Neural progenitor cell (in vitro differentiated cells): ENCODE measurements around the gene RAD51B. TPM values are rescaled to one million over a fixed set of nuclear protein-coding genes. Genes with fewer than 3 reads are reported as not detected.

Experiments used
- DNase-seq: peaks from one replicate; pipeline ENCODE4 v3.0.0-alpha.2; 2016; ENCODE audit warnings: low spot score
- H2AFZ ChIP-seq: fragments of 200-600 bp; sonication (generic); replicated peaks from 2 replicates; pipeline ENCODE4 v1.6.1; 2016; ENCODE audit warnings: antibody characterized with exemption
- H3F3A ChIP-seq: fragments of 200-600 bp; sonication (generic); 2 replicates; pipeline ENCODE4 v1.6.1; 2016; ENCODE audit warnings: antibody characterized with exemption, low read depth
- H3K27ac ChIP-seq: fragments of 200-600 bp; sonication (generic); 2 replicates; pipeline ENCODE4 v1.5.1; 2016; ENCODE audit warnings: mild to moderate bottlenecking
- H3K27me3 ChIP-seq: fragments of 200-600 bp; sonication (generic); 2 replicates; pipeline ENCODE4 v1.6.1; 2016; ENCODE audit warnings: mild to moderate bottlenecking, moderate library complexity
- H3K36me3 ChIP-seq: fragments of 200-600 bp; sonication (generic); 2 replicates; pipeline ENCODE4 v1.5.1; 2016
- H3K4me1 ChIP-seq: fragments of 200-600 bp; sonication (generic); 2 replicates; pipeline ENCODE4 v1.6.1; 2016; ENCODE audit warnings: mixed run types
- H3K4me2 ChIP-seq: fragments of 200-600 bp; sonication (generic); 2 replicates; pipeline ENCODE4 v1.6.1; 2016
- H3K4me3 ChIP-seq: fragments of 200-600 bp; sonication (generic); 2 replicates; pipeline ENCODE4 v1.5.1; 2016
- H3K79me2 ChIP-seq: fragments of 200-600 bp; sonication (generic); 2 replicates; pipeline ENCODE4 v1.6.1; 2016; ENCODE audit warnings: low read depth
- H3K9ac ChIP-seq: fragments of 200-600 bp; sonication (generic); 2 replicates; pipeline ENCODE4 v1.6.1; 2016
- H3K9me3 ChIP-seq: fragments of 200-600 bp; sonication (generic); 2 replicates; pipeline ENCODE4 v1.5.1; 2016; ENCODE audit warnings: low read depth
- H4K20me1 ChIP-seq: fragments of 200-600 bp; sonication (generic); 2 replicates; pipeline ENCODE4 v1.6.1; 2016; ENCODE audit warnings: low read depth
- H3K27ac Mint-ChIP-seq: 3 replicates; pipeline ENCODE4 v1.8.0; 2021; ENCODE audit warnings: mixed read lengths
- H3K27me3 Mint-ChIP-seq: 2 replicates; pipeline ENCODE4 v1.8.0; 2022; ENCODE audit warnings: low read depth, mild to moderate bottlenecking, inconsistent platforms, moderate library complexity, mixed read lengths; ENCODE audit not compliant: insufficient read depth
- H3K36me3 Mint-ChIP-seq: 3 replicates; pipeline ENCODE4 v1.8.0; 2021; ENCODE audit warnings: mixed read lengths
- H3K4me1 Mint-ChIP-seq: 3 replicates; pipeline ENCODE4 v1.8.0; 2021; ENCODE audit warnings: mixed read lengths
- H3K4me3 Mint-ChIP-seq: 3 replicates; pipeline ENCODE4 v1.8.0; 2021; ENCODE audit warnings: mild to moderate bottlenecking, moderate library complexity, mixed read lengths
- H3K9me3 Mint-ChIP-seq: 3 replicates; pipeline ENCODE4 v1.8.0; 2020; ENCODE audit warnings: mixed read lengths
- CTCF ChIP-seq: fragments of 200-600 bp; sonication (generic); IDR thresholded peaks from 2 replicates; pipeline ENCODE4 v1.5.1; 2017; ENCODE audit warnings: antibody characterized with exemption, mild to moderate bottlenecking
- EZH2 ChIP-seq: fragments of 200-600 bp; sonication (generic); IDR thresholded peaks from 2 replicates; pipeline ENCODE4 v1.6.1; 2017; ENCODE audit warnings: antibody characterized with exemption, mild to moderate bottlenecking, moderate library complexity
- EZH2phosphoT487 ChIP-seq: fragments of 200-600 bp; sonication (generic); IDR thresholded peaks from 2 replicates; pipeline ENCODE4 v1.6.1; 2017; ENCODE audit warnings: antibody characterized with exemption
- total RNA-seq: library from RNA; depleted of rRNA; stranded (reverse); fragments of >200 nt; gene quantifications from 2 replicates; pipeline ENCODE4 v1.2.3, GENCODE V29; 2015; ENCODE audit warnings: low replicate concordance

Gene RAD51B
- total RNA-seq, 1 donor from 2014 or later: 50.5 TPM

- Histone ChIP-seq H3F3A (peaks cover 40% of the 10 kb centered on the region), H3K4me3 (no peak overlapping the region), H3K9ac (no peak overlapping the region), H3K4me1 (peaks cover 73% of the 10 kb centered on the region), H3K4me2 (no peak overlapping the region), H3K36me3 (no peaks in the 10 kb centered on the region), H3K79me2 (no peaks in the 10 kb centered on the region), H4K20me1 (no peaks in the 10 kb centered on the region), H3K27ac (no peak overlapping the region), H2AFZ (no peak overlapping the region), H3K9me3 (no peaks in the 10 kb centered on the region), H3K27me3 (no peaks in the 10 kb centered on the region)
- Mint-ChIP-seq H3K27ac (peak overlapping the region; percentile 81), H3K27me3 (no peaks in the 10 kb centered on the region), H3K4me3 (no peak overlapping the region), H3K9me3 (no peaks in the 10 kb centered on the region), H3K4me1 (peaks cover 86% of the 10 kb centered on the region), H3K36me3 (no peaks in the 10 kb centered on the region)
- DNase-seq: no peak
- no peak for TF ChIP-seq CTCF
These were observed 430.3 kb downstream of the RAD51B start for GRCh38 chr14:68249661-68250451.

GRCh38 chr14:68250927-68251768 is 431.6 kb downstream of the RAD51B start:
- no peak overlapping the region for H3K27ac ChIP-seq
- H3K36me3 Mint-ChIP-seq: no peaks in the 10 kb centered on the region
- no peaks in the 10 kb centered on the region for H3K27me3 Mint-ChIP-seq
- no peak for TF ChIP-seq EZH2
- TF ChIP-seq EZH2phosphoT487: no peak
- no peak for TF ChIP-seq CTCF
- H3K4me2 ChIP-seq: peak overlapping the region; percentile 11
- H3K4me1 ChIP-seq: peaks cover 72% of the 10 kb centered on the region
- H3K9me3 ChIP-seq: no peaks in the 10 kb centered on the region
- peaks cover 82% of the 10 kb centered on the region for H3K4me1 Mint-ChIP-seq
- H3K4me3 Mint-ChIP-seq: no peak overlapping the region
- peaks cover 28% of the 10 kb centered on the region for H3F3A ChIP-seq
- DNase-seq: no peak
- no peaks in the 10 kb centered on the region for H3K79me2 ChIP-seq
- no peaks in the 10 kb centered on the region for H3K27me3 ChIP-seq
- no peak overlapping the region for H3K4me3 ChIP-seq
- no peaks in the 10 kb centered on the region for H4K20me1 ChIP-seq
- no peaks in the 10 kb centered on the region for H3K36me3 ChIP-seq
- H2AFZ ChIP-seq: no peak overlapping the region
- peak overlapping the region; percentile 44 for H3K27ac Mint-ChIP-seq
- H3K9ac ChIP-seq: no peak overlapping the region
- H3K9me3 Mint-ChIP-seq: no peaks in the 10 kb centered on the region

GRCh38 chr14:68251769-68252100 is 432.2 kb downstream of the RAD51B start:
- H3K36me3 ChIP-seq: no peaks in the 10 kb centered on the region
- H3K9ac ChIP-seq: no peak overlapping the region
- Mint-ChIP-seq H3K27ac (peak overlapping the region; percentile 20), H3K4me1 (peaks cover 82% of the 10 kb centered on the region), H3K4me3 (no peak overlapping the region), H3K36me3 (no peaks in the 10 kb centered on the region), H3K9me3 (no peaks in the 10 kb centered on the region), H3K27me3 (no peaks in the 10 kb centered on the region)
- H3K4me2 ChIP-seq: peak overlapping the region; percentile 11
- H3F3A ChIP-seq: peaks cover 26% of the 10 kb centered on the region
- H3K4me1 ChIP-seq: peaks cover 72% of the 10 kb centered on the region
- TF ChIP-seq EZH2phosphoT487 (no peak), CTCF (no peak), EZH2 (no peak)
- no peaks in the 10 kb centered on the region for H4K20me1 ChIP-seq
- H3K27me3 ChIP-seq: no peaks in the 10 kb centered on the region
- H2AFZ ChIP-seq: no peak overlapping the region
- no peak overlapping the region for H3K27ac ChIP-seq
- no peak for DNase-seq
- H3K79me2 ChIP-seq: no peaks in the 10 kb centered on the region
- H3K9me3 ChIP-seq: no peaks in the 10 kb centered on the region
- no peak overlapping the region for H3K4me3 ChIP-seq
